Stomach (tissue), 4 donors: ENCODE measurements around the gene RHOT1.

Source experiments
- EP300 ChIP-seq: sonication (generic); formaldehyde crosslinking; IDR thresholded peaks from one replicate; pipeline ENCODE4 v1.6.1; 2017; ENCODE audit warnings: antibody characterized with exemption
- POLR2A ChIP-seq, 4 donors: fragments of 450-650 bp; IDR thresholded peaks; one replicate each; pipeline ENCODE4 v1.6.1; 2016; ENCODE audit warnings: antibody characterized with exemption in 4 of 4, control low read depth in 2 of 4, mild to moderate bottlenecking in 1 of 4, moderate library complexity in 1 of 4
- POLR2AphosphoS5 ChIP-seq, 3 donors: sonication (generic); formaldehyde crosslinking; IDR thresholded peaks; one replicate each; pipeline ENCODE4 v1.6.1; 2016; ENCODE audit warnings: antibody characterized with exemption in 3 of 3
- TF ChIP-seq, protein P1 (sequence below), 7 experiments: fragments of 450-650 bp in 4 of 7; fragments of 200-600 bp in 3 of 7; sonication (generic) in 3 of 7; IDR thresholded peaks; one replicate each; pipeline ENCODE4 v1.5.1; 2016 to 2019; ENCODE audit warnings: antibody characterized with exemption in 7 of 7, control low read depth in 2 of 7, mild to moderate bottlenecking in 1 of 7

- TF ChIP-seq, protein P1, sequence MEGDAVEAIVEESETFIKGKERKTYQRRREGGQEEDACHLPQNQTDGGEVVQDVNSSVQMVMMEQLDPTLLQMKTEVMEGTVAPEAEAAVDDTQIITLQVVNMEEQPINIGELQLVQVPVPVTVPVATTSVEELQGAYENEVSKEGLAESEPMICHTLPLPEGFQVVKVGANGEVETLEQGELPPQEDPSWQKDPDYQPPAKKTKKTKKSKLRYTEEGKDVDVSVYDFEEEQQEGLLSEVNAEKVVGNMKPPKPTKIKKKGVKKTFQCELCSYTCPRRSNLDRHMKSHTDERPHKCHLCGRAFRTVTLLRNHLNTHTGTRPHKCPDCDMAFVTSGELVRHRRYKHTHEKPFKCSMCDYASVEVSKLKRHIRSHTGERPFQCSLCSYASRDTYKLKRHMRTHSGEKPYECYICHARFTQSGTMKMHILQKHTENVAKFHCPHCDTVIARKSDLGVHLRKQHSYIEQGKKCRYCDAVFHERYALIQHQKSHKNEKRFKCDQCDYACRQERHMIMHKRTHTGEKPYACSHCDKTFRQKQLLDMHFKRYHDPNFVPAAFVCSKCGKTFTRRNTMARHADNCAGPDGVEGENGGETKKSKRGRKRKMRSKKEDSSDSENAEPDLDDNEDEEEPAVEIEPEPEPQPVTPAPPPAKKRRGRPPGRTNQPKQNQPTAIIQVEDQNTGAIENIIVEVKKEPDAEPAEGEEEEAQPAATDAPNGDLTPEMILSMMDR (IDR thresholded peaks at IDR 0.05): no peak
- TF ChIP-seq POLR2AphosphoS5 (IDR thresholded peaks at IDR 0.05) (no peak), EP300 (no peak), POLR2A (IDR thresholded peaks at IDR 0.05) (no peak)
These were observed 29.9 kb upstream of the RHOT1 start for GRCh38 chr17:32112416-32112815.
